NCI-H748 (cell line): Measurements from ENCODE around the gene FKBP1B.
"Not testable (repeated sequence)": the region's sequence is repeated elsewhere in the genome, so short reads cannot be mapped to it uniquely, and the experiment has no call there.

Experiments used
- DNase-seq: peaks from one replicate; lab custom pipeline; 2025; ENCODE audit not compliant: unreplicated experiment; lab: John Stamatoyannopoulos, UW

The FKBP1B gene

DNA sequence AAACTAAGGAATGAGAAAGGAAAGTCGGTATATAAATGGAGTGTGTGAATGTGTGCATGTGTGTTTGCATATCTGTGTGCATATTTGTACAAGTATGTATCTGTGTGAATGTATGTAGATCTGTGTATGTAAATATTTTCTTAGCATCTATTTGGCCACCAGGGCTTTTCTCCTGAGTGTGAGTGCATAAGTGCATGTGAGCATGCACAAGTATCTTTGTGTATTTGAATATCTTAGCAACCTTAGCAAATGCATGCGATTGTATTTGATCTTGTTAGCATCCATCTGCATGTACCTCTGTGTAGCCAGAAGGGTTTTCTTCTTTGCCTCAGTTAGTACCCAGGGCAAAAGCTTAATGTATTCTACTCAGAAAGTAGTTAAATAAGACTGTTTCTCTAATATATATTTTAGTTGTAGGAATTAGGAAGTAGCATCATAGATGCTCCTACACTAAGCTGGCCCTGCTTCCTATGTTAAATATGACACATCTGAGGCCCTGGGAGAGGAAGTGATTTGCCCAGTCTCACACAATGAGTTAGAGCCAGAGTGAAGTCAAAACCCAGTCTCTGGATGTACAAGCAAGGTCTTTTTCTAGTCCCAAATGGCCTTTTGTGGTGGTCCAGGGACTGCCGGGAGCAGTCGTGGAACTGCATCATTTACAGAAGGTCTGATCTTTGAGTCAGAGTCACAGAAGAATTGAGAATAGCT lies 9.2 kb downstream of the FKBP1B start:
- DNase-seq: no peak

DNA sequence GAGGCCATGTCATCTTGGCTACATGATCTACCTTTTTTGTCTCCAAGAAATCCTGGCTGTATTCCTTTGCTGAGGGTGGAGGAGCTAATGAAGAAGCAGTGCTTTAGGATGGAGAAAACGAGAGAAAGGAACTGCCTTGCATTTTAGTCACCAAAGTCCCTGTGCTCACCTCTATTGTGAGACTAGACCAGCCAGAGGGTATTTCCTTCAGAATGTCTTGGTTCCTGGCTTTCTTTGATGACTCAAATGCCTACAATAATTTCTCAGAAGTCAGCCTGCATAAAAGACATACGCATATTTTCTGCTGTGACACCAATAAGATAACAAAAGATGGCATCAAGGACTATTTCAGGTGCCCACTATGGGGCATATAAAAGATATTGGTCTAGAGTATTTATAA lies 15.8 kb downstream of the FKBP1B start:
- DNase-seq: no peak

DNA sequence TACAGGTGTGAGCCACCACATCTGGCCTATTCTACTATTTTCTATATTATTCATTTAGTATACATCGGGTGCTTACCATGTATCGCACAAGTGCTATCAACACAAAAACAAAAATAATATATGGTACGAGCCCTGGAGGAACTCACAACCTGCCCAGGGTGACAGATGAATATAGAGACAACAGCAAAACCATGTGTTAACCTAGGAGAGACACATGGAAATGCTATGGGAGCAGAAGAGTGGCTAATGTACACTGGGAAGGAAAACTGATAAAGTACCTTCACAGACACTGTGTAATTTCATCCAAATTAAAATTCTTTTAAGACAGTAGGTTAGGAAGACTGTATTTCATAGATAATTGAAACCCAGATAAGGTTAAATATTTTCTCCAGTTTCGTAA lies 22.7 kb downstream of the FKBP1B start:
- no peak for DNase-seq

- DNase-seq: no peak
Observed at GRCh38 chr2:24073816-24074215, 24.3 kb downstream of the FKBP1B start.

- DNase-seq: no peak
Observed at GRCh38 chr2:24075259-24075658, 25.7 kb downstream of the FKBP1B start.

- peak; percentile 100 for DNase-seq
Observed at GRCh38 chr2:24075915-24076848, 26.6 kb downstream of the FKBP1B start, which contains the start of gene SF3B6. SF3B6 (minus strand) TSS chr2:24076326; CDS start chr2:24076229, 97 bp downstream.

DNA sequence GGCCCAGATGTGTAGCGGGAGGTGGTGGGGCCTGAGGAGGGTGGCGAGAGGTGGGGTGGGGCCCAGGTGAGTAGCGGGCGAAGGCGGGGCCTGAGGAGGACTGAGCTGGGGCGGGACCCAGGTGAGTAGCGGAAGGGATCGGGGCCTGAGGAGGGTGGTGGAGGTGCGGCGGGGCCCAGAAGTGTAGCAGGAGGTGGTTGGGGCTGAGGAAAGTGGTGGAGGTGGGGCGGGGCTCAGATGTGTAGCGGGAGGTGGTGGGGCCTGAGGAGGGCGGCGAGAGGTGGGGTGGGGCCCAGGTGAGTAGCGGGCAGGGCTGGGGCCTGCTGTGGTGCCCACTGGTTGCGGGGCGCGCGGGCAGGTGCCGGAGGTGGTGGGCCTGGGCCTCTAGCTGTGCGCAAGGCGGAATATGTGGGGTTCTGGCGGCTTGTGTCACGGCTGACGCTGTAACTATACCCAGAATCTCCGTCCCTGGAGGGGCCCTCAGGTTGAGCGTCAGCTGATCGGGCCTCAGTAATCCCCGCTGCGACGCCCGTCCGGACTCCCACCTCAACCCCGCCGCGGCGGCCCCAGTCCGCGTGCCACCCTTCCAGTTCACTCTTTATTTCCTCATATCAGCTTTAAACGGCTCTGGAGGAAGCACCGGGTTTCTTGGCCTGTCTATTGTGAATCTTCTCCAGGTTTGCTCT lies 27.5 kb downstream of the FKBP1B start:
- DNase-seq: no peak

DNA sequence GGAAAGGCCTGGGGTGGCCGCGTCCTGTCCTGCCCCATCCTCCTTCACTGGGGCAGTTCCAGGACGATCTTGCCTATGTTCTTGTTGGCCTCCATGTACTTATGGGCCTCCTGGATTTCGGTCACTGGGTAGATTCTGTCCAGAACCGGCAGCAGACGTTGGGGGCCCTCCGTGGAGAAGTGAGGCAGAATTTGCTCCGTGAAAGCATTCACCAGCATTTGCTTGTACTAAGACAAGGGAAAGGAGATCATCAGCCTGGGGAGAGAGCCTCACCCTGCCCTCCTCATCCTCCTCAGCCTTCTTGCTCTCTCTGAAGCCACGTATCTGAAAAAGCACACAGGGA lies 28.0 kb downstream of the FKBP1B start:
- DNase-seq: no peak

- no peak for DNase-seq
Observed at GRCh38 chr2:24077879-24078278, 28.3 kb downstream of the FKBP1B start.

GRCh38 chr2:24080701-24081100 lies 31.2 kb downstream of the FKBP1B start:
- DNase-seq: no peak

DNA sequence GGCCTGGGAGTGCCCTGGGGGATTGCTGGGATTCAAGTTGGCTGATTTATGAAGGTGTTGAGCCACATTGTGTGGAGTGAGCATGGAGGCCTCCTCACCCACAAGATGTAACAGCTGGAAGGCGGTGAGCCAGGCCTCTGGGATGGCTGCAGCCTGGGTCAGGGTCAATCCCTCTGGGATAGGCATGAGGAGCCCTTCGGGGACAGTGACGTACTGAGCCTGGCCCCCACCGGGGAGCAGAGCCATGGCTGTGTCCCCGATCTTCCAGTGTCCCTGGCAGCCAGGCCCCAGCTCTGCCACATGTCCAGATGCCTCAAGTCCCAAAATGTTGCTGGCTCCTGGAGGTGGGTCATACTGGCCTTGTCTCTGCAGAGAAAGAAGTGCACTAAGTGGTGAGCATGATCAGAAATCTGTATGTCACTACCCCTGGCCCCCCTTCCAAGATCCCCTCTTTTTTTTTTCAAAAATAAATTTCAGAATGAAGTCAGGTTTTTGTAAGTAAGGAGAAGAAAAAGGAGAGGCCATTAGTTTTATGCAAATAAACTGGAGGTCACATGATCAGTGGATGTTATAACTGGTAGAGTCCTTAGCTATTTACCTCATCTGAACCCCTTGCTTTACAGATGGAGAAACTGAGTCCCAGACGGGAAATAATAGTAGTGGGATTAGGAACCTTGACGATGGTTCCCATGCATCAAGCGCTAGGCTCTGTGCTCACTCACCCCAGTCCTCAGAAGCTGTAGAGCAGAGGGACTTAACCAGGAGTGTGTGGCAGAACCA lies 33.4 kb downstream of the FKBP1B start:
- DNase-seq: no peak

GRCh38 chr2:24083567-24084385 lies 34.2 kb downstream of the FKBP1B start:
- peak; percentile 90 for DNase-seq

- peak; percentile 90 for DNase-seq
Observed at GRCh38 chr2:24084386-24085199, 35.1 kb downstream of the FKBP1B start, which contains the start of gene TP53I3. TP53I3 (minus strand) TSS chr2:24084834; CDS start chr2:24084326, 508 bp downstream.

GRCh38 chr2:24085200-24085489 lies 35.6 kb downstream of the FKBP1B start:
- DNase-seq: no peak

DNA sequence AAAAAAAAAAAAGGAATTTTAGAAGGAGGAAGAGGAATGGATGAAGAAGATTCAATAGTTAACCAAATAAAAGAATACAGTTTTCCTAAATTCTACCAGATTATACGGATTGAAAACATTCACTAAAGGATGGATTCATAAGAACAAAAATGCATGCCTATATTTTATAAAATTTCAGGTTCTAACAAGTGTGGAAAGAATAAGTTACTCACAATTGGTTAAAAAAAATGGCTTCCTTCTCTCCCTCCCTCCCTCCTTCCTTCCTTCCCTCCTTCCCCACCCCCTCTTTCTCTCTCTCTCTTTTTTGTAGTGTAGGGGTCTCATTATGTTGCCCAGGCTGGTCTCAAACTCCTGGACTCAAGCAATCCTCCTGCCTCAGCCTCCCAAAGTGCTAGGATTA lies 36.7 kb downstream of the FKBP1B start:
- DNase-seq: no peak

DNA sequence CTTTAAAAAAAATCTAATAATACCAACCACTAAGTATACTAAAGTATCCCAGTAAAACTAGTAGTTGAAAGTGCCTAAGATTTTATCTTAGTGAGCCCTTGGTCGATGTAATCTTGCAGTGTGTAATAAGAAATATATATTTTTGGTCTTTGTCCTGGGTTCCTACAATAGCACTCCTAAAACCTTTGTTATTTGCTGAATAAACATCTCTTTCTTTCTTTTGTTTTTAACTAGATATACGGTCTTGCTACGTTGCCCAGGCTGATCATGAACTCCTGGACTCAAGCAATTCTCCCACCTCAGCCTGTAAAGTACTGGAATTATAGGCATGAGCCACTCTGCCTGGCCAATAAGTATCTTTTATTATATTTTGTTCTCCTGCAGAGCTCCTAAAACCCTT lies 37.5 kb downstream of the FKBP1B start:
- no peak for DNase-seq

DNA sequence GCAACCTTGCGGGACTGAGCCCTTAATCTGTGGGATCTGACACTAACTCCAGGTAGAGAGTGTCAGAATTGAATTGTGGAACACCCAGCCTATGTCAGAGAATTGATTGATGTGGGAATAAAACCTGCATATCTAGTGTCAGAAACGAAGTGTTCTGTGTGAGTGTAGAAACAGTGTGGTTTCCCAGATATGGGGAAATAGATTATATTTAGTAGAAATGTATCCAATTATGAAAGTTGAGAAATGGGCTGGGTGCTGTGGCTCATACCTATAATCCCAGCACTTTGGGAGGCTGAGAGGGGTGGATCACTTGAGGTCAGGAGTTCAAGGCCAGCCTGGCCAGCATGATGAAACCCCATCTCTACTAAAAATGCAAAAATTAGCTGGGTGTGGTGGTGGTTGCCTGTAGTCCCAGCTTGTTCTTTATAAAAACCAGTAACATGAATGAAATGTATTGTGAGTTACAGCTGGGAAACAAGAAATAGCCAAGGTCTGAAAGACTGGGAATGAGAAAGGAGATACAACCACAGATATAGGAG lies 39.3 kb downstream of the FKBP1B start:
- no peak for DNase-seq

GRCh38 chr2:24093270-24093669 lies 43.7 kb downstream of the FKBP1B start:
- not testable (repeated sequence) for DNase-seq

DNA sequence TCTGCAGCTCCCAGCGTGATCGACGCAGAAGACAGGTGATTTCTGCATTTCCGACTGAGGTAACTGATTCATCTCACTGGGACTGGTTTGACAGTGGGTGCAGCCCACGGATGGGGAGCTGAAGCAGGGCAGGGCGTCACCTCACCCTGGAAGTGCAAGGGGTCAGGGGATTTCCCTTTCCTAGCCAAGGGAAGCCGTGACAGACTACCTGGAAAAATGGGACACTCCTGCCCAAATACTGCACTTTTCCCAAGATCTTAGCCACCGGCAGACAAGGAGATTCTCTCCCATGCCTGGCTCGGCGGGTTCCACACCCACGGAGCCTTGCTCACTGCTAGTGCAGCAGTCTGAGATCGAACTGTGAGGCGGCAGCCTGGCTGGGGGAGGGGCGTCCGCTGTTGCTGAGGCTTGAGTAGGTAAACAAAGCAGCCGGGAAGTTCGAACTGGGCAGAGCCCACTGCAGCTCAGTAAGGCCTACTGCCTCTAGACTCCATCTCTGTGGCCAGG lies 45.7 kb downstream of the FKBP1B start:
- not testable (repeated sequence) for DNase-seq
